K562 (cell line): ENCODE results near the gene PSRC1. TPM values are rescaled to one million over a fixed set of nuclear protein-coding genes. Genes with fewer than 3 reads are reported as not detected.

Source experiments
- CTBP1 ChIP-seq: fragments of 450-650 bp; IDR thresholded peaks from 2 replicates; pipeline ENCODE4 v1.6.1; 2016; ENCODE audit warnings: borderline replicate concordance
- CTCF ChIP-seq, 3 experiments: IDR thresholded peaks in 2 of 3; conservative IDR thresholded peaks in 1 of 3; 2 replicates each; pipeline ENCODE4 v1.5.1; 2011 to 2012; ENCODE audit warnings: low read length in 3 of 3, mild to moderate bottlenecking in 3 of 3, control low read depth in 2 of 3, improper control_type of control experiment in 1 of 3, inconsistent platforms in 1 of 3, low read depth in 1 of 3, mixed read lengths in 1 of 3, moderate library complexity in 1 of 3; ENCODE audit not compliant: insufficient read depth in 2 of 3
- E2F5 ChIP-seq: sonication (generic); formaldehyde crosslinking; IDR thresholded peaks from 2 replicates; pipeline ENCODE4 v1.8.0; 2022; ENCODE audit warnings: mild to moderate bottlenecking, missing genetic modification reagents
- ERF ChIP-seq: fragments of 450-650 bp; formaldehyde crosslinking; IDR thresholded peaks from 2 replicates; pipeline ENCODE4 v1.4.0; 2020; ENCODE audit warnings: mild to moderate bottlenecking, mixed read lengths
- LARP7 ChIP-seq: fragments of 450-650 bp; IDR thresholded peaks from 2 replicates; pipeline ENCODE4 v1.6.1; 2016
- MTA1 ChIP-seq: fragments of 450-650 bp; IDR thresholded peaks from 2 replicates; pipeline ENCODE4 v1.6.1; 2017; ENCODE audit warnings: borderline replicate concordance
- MTA3 ChIP-seq: fragments of 450-650 bp; formaldehyde crosslinking; IDR thresholded peaks from 2 replicates; pipeline ENCODE4 v1.6.1; 2017; ENCODE audit warnings: mild to moderate bottlenecking, borderline replicate concordance
- PCBP1 ChIP-seq: fragments of 200-400 bp; formaldehyde crosslinking; IDR thresholded peaks from 2 replicates; pipeline ENCODE4 v1.6.1; 2018; ENCODE audit warnings: mild to moderate bottlenecking, low read depth, low read length; ENCODE audit not compliant: poor library complexity, severe bottlenecking
- RNF2 ChIP-seq: sonication (generic); IDR thresholded peaks from 2 replicates; pipeline ENCODE4 v1.6.1; 2016
- RUNX1 ChIP-seq: sonication (generic); IDR thresholded peaks from 2 replicates; pipeline ENCODE4 v1.6.1; 2016; ENCODE audit warnings: antibody characterized with exemption, low read depth
- SMARCA4 ChIP-seq: fragments of 450-650 bp; IDR thresholded peaks from 2 replicates; pipeline ENCODE4 v1.6.1; 2016
- ZBTB11 ChIP-seq, 3 experiments: fragments of 200-800 bp in 1 of 3; fragments of 250-450 bp in 1 of 3; fragments of 450-650 bp in 1 of 3; sonication (Bioruptor Pico) in 1 of 3; sonication (Bioruptor generic) in 1 of 3; formaldehyde crosslinking in 1 of 3; IDR thresholded peaks; 2 replicates each; pipeline versions ENCODE4 v1.6.1 to v1.8.0; 2016 to 2022; ENCODE audit warnings: mild to moderate bottlenecking in 2 of 3, missing genetic modification characterization in 2 of 3, missing compliant biosample characterization in 1 of 3, moderate library complexity in 1 of 3
- ZBTB5 ChIP-seq: fragments of 450-650 bp; IDR thresholded peaks from 2 replicates; pipeline ENCODE4 v1.6.1; 2017; ENCODE audit warnings: antibody characterized with exemption
- ZMIZ1 ChIP-seq, 2 experiments: fragments of 150-350 bp in 1 of 2; IDR thresholded peaks; 2 replicates each; pipeline ENCODE4 v1.6.1; 2012 to 2016; ENCODE audit warnings: low read depth in 2 of 2, low read length in 2 of 2, mild to moderate bottlenecking in 1 of 2, moderate library complexity in 1 of 2
- polyA plus RNA-seq, 8 experiments: library from polyadenylated mRNA; depleted of rRNA in 4 of 8; stranded (reverse) in 5 of 8; unstranded in 3 of 8; fragments of >200 nt; fragmentation: Nextera tagmentation in 2 of 8; fragmentation: Illumina TruSeq in 1 of 8; extraction: Ambion mirVana in 2 of 8; extraction: Trizol in 1 of 8; gene quantifications; 2 replicates each; pipeline versions ENCODE4 v1.2.1 to v1.2.3, GENCODE V29; 2011 to 2014; ENCODE audit warnings: inconsistent platforms in 1 of 8, missing spikeins in 1 of 8
- total RNA-seq, 7 experiments: library from RNA; depleted of rRNA in 6 of 7; stranded (reverse); fragments of >200 nt in 6 of 7; fragmentation: Illumina TruSeq in 2 of 7; extraction: Trizol in 2 of 7; gene quantifications; 2 replicates each; pipeline versions ENCODE4 v1.2.1 to v1.2.3, GENCODE V29; 2011 to 2021; ENCODE audit warnings: low replicate concordance in 1 of 7

PSRC1 gene
- total and polyA plus RNA-seq, 9 of the 15 experiments (the other 6 are each of a cell fraction or from before 2014, with no cell fraction given), result 6.5 to 65.2 (median 39.3) TPM

- TF ChIP-seq E2F5, result peak; percentile 76; the same call in 1 of the 2 replicates
- peak in 1 of 3 experiments; percentile 87; a peak in 2 of 6 replicates for TF ChIP-seq ZBTB11 (CRISPR knock-in tag; IDR thresholded peaks at IDR 0.05)
- TF ChIP-seq CTCF (IDR thresholded peaks at IDR 0.05 in 2 of 3, conservative IDR thresholded peaks at IDR 0.05 in 1 of 3; ENCODE audit: insufficient read depth in 2 of 3, low read depth in 1 of 3, low read length in 3 of 3), result peak; percentile 65 to 93 (median 76); a peak in 5 of 6 replicates
- peak; percentile 55 for TF ChIP-seq RNF2
- TF ChIP-seq MTA1, result peak; percentile 35; the same call in 1 of the 2 replicates
- peak; percentile 85; the same call in 1 of the 2 replicates for TF ChIP-seq CTBP1
- TF ChIP-seq LARP7, result peak; percentile 78
- 0 out of 2 replicates have a peak, but pooled peaks have one; percentile 55 for TF ChIP-seq RUNX1
- TF ChIP-seq ZBTB5, result no peak
- TF ChIP-seq PCBP1, result peak; percentile 79
- TF ChIP-seq ERF (CRISPR knock-in tag), result 0 out of 2 replicates have a peak, but pooled peaks have one; percentile 16
- TF ChIP-seq SMARCA4, result peak; percentile 79
- peak in 1 of 2 experiments; percentile 16; a peak in 1 of 4 replicates for TF ChIP-seq ZMIZ1 (IDR thresholded peaks at IDR 0.05; ENCODE audit: low read depth in 2 of 2, low read length in 2 of 2)
- TF ChIP-seq MTA3, result peak; percentile 81; the same call in 1 of the 2 replicates
Measured at GRCh38 chr1:109282952-109283747, at the start of gene PSRC1 (continued).
